HEK293 (cell line): Measurements from ENCODE around the gene PSAPL1.

Source experiments
- GLIS2 ChIP-seq: fragments of 450-650 bp; formaldehyde crosslinking; IDR thresholded peaks from 2 replicates; pipeline ENCODE4 v1.5.1; 2016; ENCODE audit warnings: missing biosample characterization, missing genetic modification characterization
- ZNF626 ChIP-seq: fragments of 450-650 bp; sonication (Bioruptor Pico); formaldehyde crosslinking; IDR thresholded peaks from 2 replicates; pipeline ENCODE4 v1.5.1; 2018; ENCODE audit warnings: missing biosample characterization, missing genetic modification characterization, inconsistent platforms
- ZNF843 ChIP-seq: fragments of 450-650 bp; formaldehyde crosslinking; IDR thresholded peaks from 2 replicates; pipeline ENCODE4 v1.5.1; 2016; ENCODE audit warnings: missing biosample characterization, missing genetic modification characterization
- TF ChIP-seq, protein P1 (sequence below): fragments of 450-650 bp; formaldehyde crosslinking; IDR thresholded peaks from 2 replicates; pipeline ENCODE4 v1.5.1; 2016; ENCODE audit warnings: missing biosample characterization, missing genetic modification characterization
- TF ChIP-seq, protein P2 (sequence below): fragments of 450-650 bp; formaldehyde crosslinking; optimal IDR thresholded peaks from 2 replicates; pipeline ENCODE3; 2016; ENCODE audit warnings: missing biosample characterization, mild to moderate bottlenecking, missing genetic modification characterization
- TF ChIP-seq, protein P3 (sequence below): fragments of 450-650 bp; formaldehyde crosslinking; IDR thresholded peaks from 2 replicates; pipeline ENCODE4 v1.5.1; 2016; ENCODE audit warnings: missing biosample characterization, missing genetic modification characterization
- TF ChIP-seq, protein P4 (sequence below): fragments of 450-650 bp; formaldehyde crosslinking; IDR thresholded peaks from 2 replicates; pipeline ENCODE4 v1.5.1; 2016; ENCODE audit warnings: missing biosample characterization, missing genetic modification characterization, borderline replicate concordance
- TF ChIP-seq, protein P5 (sequence below): fragments of 450-650 bp; formaldehyde crosslinking; IDR thresholded peaks from 2 replicates; pipeline ENCODE4 v1.5.1; 2016; ENCODE audit warnings: missing biosample characterization, missing genetic modification characterization, low read depth
- TF ChIP-seq, protein P6 (sequence below): fragments of 450-650 bp; formaldehyde crosslinking; IDR thresholded peaks from 2 replicates; pipeline ENCODE4 v1.5.1; 2017; ENCODE audit warnings: missing biosample characterization, missing genetic modification characterization
- TF ChIP-seq, protein P7 (sequence below): fragments of 450-650 bp; formaldehyde crosslinking; IDR thresholded peaks from 2 replicates; pipeline ENCODE4 v1.5.1; 2016; ENCODE audit warnings: missing biosample characterization, missing genetic modification characterization
- TF ChIP-seq, protein P8 (sequence below): fragments of 450-650 bp; formaldehyde crosslinking; IDR thresholded peaks from 2 replicates; pipeline ENCODE4 v1.5.1; 2016; ENCODE audit warnings: missing biosample characterization, missing genetic modification characterization

DNA sequence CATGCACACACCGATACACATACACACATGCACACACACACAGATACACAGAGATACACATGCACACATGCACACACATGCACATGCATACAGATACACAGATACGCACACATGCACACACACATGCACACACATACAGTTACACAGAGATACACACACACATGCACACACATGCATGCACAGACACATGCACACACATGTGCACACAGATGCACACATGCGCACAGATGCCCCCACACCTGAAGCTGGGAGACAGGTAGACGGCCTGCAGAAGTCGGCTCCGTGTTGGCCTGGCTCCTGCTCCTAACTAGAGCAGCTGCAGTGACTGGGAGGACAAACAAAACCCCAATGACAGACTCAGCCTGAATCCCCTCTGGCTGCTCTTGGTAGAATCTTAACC lies 46.8 kb downstream of the PSAPL1 start:
- TF ChIP-seq, protein P1, sequence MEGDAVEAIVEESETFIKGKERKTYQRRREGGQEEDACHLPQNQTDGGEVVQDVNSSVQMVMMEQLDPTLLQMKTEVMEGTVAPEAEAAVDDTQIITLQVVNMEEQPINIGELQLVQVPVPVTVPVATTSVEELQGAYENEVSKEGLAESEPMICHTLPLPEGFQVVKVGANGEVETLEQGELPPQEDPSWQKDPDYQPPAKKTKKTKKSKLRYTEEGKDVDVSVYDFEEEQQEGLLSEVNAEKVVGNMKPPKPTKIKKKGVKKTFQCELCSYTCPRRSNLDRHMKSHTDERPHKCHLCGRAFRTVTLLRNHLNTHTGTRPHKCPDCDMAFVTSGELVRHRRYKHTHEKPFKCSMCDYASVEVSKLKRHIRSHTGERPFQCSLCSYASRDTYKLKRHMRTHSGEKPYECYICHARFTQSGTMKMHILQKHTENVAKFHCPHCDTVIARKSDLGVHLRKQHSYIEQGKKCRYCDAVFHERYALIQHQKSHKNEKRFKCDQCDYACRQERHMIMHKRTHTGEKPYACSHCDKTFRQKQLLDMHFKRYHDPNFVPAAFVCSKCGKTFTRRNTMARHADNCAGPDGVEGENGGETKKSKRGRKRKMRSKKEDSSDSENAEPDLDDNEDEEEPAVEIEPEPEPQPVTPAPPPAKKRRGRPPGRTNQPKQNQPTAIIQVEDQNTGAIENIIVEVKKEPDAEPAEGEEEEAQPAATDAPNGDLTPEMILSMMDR (tag by site-specific recombination): no peak
- TF ChIP-seq, protein P2, sequence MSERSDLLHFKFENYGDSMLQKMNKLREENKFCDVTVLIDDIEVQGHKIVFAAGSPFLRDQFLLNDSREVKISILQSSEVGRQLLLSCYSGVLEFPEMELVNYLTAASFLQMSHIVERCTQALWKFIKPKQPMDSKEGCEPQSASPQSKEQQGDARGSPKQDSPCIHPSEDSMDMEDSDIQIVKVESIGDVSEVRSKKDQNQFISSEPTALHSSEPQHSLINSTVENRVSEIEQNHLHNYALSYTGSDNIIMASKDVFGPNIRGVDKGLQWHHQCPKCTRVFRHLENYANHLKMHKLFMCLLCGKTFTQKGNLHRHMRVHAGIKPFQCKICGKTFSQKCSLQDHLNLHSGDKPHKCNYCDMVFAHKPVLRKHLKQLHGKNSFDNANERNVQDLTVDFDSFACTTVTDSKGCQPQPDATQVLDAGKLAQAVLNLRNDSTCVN (tag by site-specific recombination): no peak
- TF ChIP-seq, protein P3, sequence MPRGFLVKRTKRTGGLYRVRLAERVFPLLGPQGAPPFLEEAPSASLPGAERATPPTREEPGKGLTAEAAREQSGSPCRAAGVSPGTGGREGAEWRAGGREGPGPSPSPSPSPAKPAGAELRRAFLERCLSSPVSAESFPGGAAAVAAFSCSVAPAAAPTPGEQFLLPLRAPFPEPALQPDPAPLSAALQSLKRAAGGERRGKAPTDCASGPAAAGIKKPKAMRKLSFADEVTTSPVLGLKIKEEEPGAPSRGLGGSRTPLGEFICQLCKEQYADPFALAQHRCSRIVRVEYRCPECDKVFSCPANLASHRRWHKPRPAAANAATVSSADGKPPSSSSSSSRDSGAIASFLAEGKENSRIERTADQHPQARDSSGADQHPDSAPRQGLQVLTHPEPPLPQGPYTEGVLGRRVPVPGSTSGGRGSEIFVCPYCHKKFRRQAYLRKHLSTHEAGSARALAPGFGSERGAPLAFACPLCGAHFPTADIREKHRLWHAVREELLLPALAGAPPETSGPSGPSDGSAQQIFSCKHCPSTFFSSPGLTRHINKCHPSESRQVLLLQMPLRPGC (tag by site-specific recombination): no peak
- TF ChIP-seq ZNF626 (tag by site-specific recombination) (no peak), GLIS2 (no peak), ZNF843 (tag by site-specific recombination) (no peak)
- TF ChIP-seq, protein P4, sequence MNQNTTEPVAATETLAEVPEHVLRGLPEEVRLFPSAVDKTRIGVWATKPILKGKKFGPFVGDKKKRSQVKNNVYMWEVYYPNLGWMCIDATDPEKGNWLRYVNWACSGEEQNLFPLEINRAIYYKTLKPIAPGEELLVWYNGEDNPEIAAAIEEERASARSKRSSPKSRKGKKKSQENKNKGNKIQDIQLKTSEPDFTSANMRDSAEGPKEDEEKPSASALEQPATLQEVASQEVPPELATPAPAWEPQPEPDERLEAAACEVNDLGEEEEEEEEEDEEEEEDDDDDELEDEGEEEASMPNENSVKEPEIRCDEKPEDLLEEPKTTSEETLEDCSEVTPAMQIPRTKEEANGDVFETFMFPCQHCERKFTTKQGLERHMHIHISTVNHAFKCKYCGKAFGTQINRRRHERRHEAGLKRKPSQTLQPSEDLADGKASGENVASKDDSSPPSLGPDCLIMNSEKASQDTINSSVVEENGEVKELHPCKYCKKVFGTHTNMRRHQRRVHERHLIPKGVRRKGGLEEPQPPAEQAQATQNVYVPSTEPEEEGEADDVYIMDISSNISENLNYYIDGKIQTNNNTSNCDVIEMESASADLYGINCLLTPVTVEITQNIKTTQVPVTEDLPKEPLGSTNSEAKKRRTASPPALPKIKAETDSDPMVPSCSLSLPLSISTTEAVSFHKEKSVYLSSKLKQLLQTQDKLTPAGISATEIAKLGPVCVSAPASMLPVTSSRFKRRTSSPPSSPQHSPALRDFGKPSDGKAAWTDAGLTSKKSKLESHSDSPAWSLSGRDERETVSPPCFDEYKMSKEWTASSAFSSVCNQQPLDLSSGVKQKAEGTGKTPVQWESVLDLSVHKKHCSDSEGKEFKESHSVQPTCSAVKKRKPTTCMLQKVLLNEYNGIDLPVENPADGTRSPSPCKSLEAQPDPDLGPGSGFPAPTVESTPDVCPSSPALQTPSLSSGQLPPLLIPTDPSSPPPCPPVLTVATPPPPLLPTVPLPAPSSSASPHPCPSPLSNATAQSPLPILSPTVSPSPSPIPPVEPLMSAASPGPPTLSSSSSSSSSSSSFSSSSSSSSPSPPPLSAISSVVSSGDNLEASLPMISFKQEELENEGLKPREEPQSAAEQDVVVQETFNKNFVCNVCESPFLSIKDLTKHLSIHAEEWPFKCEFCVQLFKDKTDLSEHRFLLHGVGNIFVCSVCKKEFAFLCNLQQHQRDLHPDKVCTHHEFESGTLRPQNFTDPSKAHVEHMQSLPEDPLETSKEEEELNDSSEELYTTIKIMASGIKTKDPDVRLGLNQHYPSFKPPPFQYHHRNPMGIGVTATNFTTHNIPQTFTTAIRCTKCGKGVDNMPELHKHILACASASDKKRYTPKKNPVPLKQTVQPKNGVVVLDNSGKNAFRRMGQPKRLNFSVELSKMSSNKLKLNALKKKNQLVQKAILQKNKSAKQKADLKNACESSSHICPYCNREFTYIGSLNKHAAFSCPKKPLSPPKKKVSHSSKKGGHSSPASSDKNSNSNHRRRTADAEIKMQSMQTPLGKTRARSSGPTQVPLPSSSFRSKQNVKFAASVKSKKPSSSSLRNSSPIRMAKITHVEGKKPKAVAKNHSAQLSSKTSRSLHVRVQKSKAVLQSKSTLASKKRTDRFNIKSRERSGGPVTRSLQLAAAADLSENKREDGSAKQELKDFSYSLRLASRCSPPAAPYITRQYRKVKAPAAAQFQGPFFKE (tag by site-specific recombination): no peak
- TF ChIP-seq, protein P5, sequence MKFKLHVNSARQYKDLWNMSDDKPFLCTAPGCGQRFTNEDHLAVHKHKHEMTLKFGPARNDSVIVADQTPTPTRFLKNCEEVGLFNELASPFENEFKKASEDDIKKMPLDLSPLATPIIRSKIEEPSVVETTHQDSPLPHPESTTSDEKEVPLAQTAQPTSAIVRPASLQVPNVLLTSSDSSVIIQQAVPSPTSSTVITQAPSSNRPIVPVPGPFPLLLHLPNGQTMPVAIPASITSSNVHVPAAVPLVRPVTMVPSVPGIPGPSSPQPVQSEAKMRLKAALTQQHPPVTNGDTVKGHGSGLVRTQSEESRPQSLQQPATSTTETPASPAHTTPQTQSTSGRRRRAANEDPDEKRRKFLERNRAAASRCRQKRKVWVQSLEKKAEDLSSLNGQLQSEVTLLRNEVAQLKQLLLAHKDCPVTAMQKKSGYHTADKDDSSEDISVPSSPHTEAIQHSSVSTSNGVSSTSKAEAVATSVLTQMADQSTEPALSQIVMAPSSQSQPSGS (tag by site-specific recombination): no peak
- TF ChIP-seq, protein P6, sequence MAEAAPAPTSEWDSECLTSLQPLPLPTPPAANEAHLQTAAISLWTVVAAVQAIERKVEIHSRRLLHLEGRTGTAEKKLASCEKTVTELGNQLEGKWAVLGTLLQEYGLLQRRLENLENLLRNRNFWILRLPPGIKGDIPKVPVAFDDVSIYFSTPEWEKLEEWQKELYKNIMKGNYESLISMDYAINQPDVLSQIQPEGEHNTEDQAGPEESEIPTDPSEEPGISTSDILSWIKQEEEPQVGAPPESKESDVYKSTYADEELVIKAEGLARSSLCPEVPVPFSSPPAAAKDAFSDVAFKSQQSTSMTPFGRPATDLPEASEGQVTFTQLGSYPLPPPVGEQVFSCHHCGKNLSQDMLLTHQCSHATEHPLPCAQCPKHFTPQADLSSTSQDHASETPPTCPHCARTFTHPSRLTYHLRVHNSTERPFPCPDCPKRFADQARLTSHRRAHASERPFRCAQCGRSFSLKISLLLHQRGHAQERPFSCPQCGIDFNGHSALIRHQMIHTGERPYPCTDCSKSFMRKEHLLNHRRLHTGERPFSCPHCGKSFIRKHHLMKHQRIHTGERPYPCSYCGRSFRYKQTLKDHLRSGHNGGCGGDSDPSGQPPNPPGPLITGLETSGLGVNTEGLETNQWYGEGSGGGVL (tag by site-specific recombination): no peak
- TF ChIP-seq, protein P7, sequence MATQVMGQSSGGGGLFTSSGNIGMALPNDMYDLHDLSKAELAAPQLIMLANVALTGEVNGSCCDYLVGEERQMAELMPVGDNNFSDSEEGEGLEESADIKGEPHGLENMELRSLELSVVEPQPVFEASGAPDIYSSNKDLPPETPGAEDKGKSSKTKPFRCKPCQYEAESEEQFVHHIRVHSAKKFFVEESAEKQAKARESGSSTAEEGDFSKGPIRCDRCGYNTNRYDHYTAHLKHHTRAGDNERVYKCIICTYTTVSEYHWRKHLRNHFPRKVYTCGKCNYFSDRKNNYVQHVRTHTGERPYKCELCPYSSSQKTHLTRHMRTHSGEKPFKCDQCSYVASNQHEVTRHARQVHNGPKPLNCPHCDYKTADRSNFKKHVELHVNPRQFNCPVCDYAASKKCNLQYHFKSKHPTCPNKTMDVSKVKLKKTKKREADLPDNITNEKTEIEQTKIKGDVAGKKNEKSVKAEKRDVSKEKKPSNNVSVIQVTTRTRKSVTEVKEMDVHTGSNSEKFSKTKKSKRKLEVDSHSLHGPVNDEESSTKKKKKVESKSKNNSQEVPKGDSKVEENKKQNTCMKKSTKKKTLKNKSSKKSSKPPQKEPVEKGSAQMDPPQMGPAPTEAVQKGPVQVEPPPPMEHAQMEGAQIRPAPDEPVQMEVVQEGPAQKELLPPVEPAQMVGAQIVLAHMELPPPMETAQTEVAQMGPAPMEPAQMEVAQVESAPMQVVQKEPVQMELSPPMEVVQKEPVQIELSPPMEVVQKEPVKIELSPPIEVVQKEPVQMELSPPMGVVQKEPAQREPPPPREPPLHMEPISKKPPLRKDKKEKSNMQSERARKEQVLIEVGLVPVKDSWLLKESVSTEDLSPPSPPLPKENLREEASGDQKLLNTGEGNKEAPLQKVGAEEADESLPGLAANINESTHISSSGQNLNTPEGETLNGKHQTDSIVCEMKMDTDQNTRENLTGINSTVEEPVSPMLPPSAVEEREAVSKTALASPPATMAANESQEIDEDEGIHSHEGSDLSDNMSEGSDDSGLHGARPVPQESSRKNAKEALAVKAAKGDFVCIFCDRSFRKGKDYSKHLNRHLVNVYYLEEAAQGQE (tag by site-specific recombination): no peak
- TF ChIP-seq, protein P8, sequence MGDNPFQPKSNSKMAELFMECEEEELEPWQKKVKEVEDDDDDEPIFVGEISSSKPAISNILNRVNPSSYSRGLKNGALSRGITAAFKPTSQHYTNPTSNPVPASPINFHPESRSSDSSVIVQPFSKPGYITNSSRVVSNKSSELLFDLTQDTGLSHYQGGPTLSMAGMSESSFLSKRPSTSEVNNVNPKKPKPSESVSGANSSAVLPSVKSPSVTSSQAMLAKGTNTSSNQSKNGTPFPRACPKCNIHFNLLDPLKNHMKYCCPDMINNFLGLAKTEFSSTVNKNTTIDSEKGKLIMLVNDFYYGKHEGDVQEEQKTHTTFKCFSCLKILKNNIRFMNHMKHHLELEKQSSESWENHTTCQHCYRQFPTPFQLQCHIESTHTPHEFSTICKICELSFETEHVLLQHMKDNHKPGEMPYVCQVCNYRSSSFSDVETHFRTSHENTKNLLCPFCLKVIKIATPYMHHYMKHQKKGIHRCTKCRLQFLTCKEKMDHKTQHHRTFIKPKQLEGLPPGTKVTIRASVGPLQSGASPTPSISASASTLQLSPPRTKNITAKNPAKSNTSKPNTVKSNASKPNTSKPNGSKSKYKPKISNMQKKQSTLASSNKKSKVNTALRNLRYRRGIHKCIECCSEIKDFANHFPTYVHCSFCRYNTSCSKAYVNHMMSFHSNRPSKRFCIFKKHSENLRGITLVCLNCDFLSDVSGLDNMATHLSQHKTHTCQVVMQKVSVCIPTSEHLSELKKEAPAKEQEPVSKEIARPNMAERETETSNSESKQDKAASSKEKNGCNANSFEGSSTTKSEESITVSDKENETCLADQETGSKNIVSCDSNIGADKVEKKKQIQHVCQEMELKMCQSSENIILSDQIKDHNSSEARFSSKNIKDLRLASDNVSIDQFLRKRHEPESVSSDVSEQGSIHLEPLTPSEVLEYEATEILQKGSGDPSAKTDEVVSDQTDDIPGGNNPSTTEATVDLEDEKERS (tag by site-specific recombination): no peak
